ENCODE results near the gene NEURL1B. TPM values are rescaled to one million over a fixed set of nuclear protein-coding genes. Genes with fewer than 3 reads are reported as not detected.
A peak's percentile ranks its signal among the peaks of the same experiment; 100 is the strongest.

The NEURL1B gene
- total RNA-seq, 1 donor from 2014 or later: 30.9 TPM

DNA sequence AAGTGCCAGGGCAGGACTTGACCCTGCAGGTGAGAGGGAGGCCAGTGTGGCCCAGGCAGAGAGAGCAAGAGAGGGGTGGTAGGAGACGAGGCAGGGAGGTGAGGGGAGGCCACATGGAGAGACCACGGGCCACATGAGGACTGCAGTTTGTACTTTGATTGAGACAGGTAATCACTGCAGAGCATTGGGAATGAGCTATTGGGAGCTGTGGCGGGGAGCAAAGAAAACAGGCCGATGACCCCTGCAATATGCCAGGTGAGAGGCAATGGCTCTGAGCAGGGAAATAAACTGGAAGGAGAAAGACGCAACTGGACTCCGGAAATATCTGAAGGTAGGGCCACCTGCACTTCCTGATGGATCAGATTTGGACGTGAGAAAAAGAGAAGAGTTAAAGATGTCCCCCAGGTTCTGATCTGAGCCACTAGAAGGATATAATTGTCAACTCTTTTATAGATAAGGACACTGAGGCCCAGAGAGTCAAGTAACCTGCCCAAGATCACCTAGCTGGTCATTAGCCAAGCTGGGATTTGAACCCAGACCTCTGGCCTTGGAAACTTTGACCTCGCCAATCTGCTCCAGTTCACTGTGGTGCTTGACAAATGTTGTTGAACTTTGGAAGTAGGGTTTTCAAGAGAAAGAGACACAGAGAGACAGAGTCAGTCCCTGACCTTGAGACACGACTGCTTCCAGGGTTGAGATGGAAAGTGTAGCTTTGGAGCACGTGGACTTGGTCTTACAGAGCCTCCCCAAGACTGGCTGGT, 87.6 kb downstream of the NEURL1B start:
- no peak for TF ChIP-seq POLR2A (IDR thresholded peaks at IDR 0.05)
- H3K4me3 ChIP-seq: no peak overlapping the region
- intact Hi-C loops (cut with DNase I): no loop called here

GRCh38 chr5:172729588-172729987, 88.5 kb downstream of the NEURL1B start:
- no peak for TF ChIP-seq POLR2A (IDR thresholded peaks at IDR 0.05)
- no peak for TF ChIP-seq CTCF (IDR thresholded peaks at IDR 0.05)
- TF ChIP-seq POLR2AphosphoS5 (IDR thresholded peaks at IDR 0.05; ENCODE audit: insufficient read depth in 1 of 2, low read depth in 1 of 2): no peak
- Histone ChIP-seq H3K9me3 (no peaks in the 10 kb centered on the region), H3K36me3 (no peaks in the 10 kb centered on the region), H3K4me1 (peaks cover 31% of the 10 kb centered on the region), H3K4me3 (no peak overlapping the region), H3K27ac (peak overlapping the region; percentile 10), H3K27me3 (no peaks in the 10 kb centered on the region)
- intact Hi-C loops (cut with DNase I): no loop called here
- DNase-seq (ENCODE audit: extremely low spot score in 2 of 2): no peak

More for the DNA sequence above, 87.6 kb downstream of the NEURL1B start:
- Histone ChIP-seq H3K4me1 (peaks cover 22% of the 10 kb centered on the region), H3K27ac (no peak overlapping the region), H3K36me3 (no peaks in the 10 kb centered on the region), H3K27me3 (no peaks in the 10 kb centered on the region), H3K9me3 (no peaks in the 10 kb centered on the region)
- DNase-seq (ENCODE audit: extremely low spot score in 2 of 2): no peak

GRCh38 chr5:172730222-172730621, 89.2 kb downstream of the NEURL1B start:
- TF ChIP-seq CTCF (IDR thresholded peaks at IDR 0.05) (no peak), POLR2AphosphoS5 (IDR thresholded peaks at IDR 0.05; ENCODE audit: insufficient read depth in 1 of 2, low read depth in 1 of 2) (no peak), POLR2A (IDR thresholded peaks at IDR 0.05) (no peak)
- Histone ChIP-seq H3K9me3 (no peaks in the 10 kb centered on the region), H3K27ac (no peak overlapping the region), H3K4me3 (no peak overlapping the region), H3K27me3 (no peaks in the 10 kb centered on the region), H3K4me1 (peaks cover 35% of the 10 kb centered on the region), H3K36me3 (no peaks in the 10 kb centered on the region)
- intact Hi-C loops (cut with DNase I): loop anchor here (5.0 kb wide), 1 partner anchor 37 kb away; no protein-coding TSS in a partner anchor
- DNase-seq (ENCODE audit: extremely low spot score in 2 of 2): no peak

GRCh38 chr5:172730981-172731679, 90.1 kb downstream of the NEURL1B start:
- no peak overlapping the region for H3K4me3 ChIP-seq
- intact Hi-C loops (cut with DNase I): loop anchor here (5.0 kb wide), 1 partner anchor 36 kb away; no protein-coding TSS in a partner anchor
- TF ChIP-seq CTCF (IDR thresholded peaks at IDR 0.05) (no peak), POLR2AphosphoS5 (IDR thresholded peaks at IDR 0.05; ENCODE audit: insufficient read depth in 1 of 2, low read depth in 1 of 2) (peak; percentile 67 to 78)
- H3K27me3 ChIP-seq: no peaks in the 10 kb centered on the region
- DNase-seq (ENCODE audit: extremely low spot score in 2 of 2): no peak
- no peaks in the 10 kb centered on the region for H3K9me3 ChIP-seq
- peak overlapping the region; percentile 95 for H3K27ac ChIP-seq
- H3K36me3 ChIP-seq: no peaks in the 10 kb centered on the region
- peaks cover 35% of the 10 kb centered on the region for H3K4me1 ChIP-seq

DNA sequence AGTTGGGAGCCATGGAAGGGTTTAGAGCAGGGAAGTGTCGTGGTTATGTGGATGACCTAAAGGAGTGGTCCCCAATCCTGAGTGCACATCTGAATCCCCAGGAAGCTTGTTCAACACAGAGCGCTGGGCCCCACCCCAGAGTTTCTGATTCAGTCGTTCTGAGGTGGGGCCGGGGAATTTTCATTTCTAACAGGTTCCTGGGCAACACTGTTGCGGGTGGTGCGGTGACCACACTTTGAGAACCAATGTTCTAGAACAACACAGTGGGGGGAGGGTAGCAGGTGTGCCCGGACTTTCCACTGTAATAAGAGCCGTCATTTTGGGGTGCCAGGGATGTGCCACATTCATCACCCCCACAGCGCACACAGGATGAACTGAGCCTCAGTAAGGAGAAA, 90.6 kb downstream of the NEURL1B start:
- Histone ChIP-seq H3K27ac (peak overlapping the region; percentile 95), H3K4me1 (peaks cover 35% of the 10 kb centered on the region), H3K27me3 (no peaks in the 10 kb centered on the region), H3K9me3 (no peaks in the 10 kb centered on the region), H3K4me3 (no peak overlapping the region), H3K36me3 (no peaks in the 10 kb centered on the region)
- peak in 1 of 2 donors; percentile 6 for TF ChIP-seq POLR2AphosphoS5 (IDR thresholded peaks at IDR 0.05; ENCODE audit: insufficient read depth in 1 of 2, low read depth in 1 of 2)
- no peak for TF ChIP-seq CTCF (IDR thresholded peaks at IDR 0.05)
- intact Hi-C loops (cut with DNase I): loop anchor here (5.0 kb wide), 1 partner anchor 36 kb away; no protein-coding TSS in a partner anchor
- no peak for DNase-seq (ENCODE audit: extremely low spot score in 2 of 2)
